ENCODE results near the gene RNF17.

DNA sequence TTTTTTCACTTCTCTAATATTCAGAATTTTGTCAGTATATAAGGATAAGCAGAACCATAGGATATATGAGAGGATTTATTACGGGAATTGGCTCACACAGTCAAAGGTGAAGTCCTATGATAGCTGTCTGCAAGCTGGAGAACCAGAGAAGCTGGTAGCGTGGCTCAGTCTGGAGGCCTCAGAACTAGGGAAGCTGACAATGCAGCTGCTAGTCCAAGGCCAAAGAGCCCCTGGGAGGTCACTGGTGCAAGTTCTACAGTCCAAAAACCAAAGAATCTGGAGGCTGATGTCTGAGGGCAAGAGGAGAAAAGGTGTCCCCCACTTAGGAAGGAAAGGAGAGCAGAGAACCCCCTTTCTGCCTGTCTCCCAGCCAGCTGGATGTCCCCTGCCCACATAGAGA is 114.4 kb downstream of the RNF17 start:
- TF ChIP-seq GATA2 (IDR thresholded peaks at IDR 0.05; ENCODE audit: low read depth, low read length) (no peak), GATA3 (IDR thresholded peaks at IDR 0.05; ENCODE audit: low read depth, low read length) (no peak)
